AG04450 (cell line): Measurements from ENCODE around the gene TSHZ2. TPM values are rescaled to one million over a fixed set of nuclear protein-coding genes. Genes with fewer than 3 reads are reported as not detected.

Source experiments
- CTCF ChIA-PET: fragments of 300-600, 350-600 bp; formaldehyde crosslinking; extraction: SDS; loops from one replicate; lab custom pipeline; 2022; ENCODE audit warnings: antibody characterized with exemption, inconsistent platforms; lab: Charles Lee
- POLR2A ChIA-PET: fragments of 350-600 bp; formaldehyde crosslinking; extraction: SDS; loops from one replicate; lab custom pipeline; 2021; ENCODE audit warnings: antibody characterized with exemption, inconsistent platforms; lab: Yijun Ruan, JAX
- DNase-seq: peaks from one replicate; pipeline ENCODE4 v3.0.0-alpha.2; 2011; ENCODE audit warnings: low read depth, low spot score
- H3K27ac ChIP-seq: one replicate; pipeline ENCODE4 v1.5.1; 2012; ENCODE audit warnings: low read depth, low read length, control low read depth
- H3K27me3 ChIP-seq: one replicate; pipeline ENCODE4 v1.6.0; 2012; ENCODE audit warnings: low read length; ENCODE audit not compliant: control insufficient read depth, insufficient read depth
- H3K4me3 ChIP-seq: 2 replicates; pipeline ENCODE4 v1.5.1; 2011; ENCODE audit warnings: mild to moderate bottlenecking, low read depth, low read length, control low read depth
- H3K9me3 ChIP-seq: 2 replicates; pipeline ENCODE4 v1.5.1; 2012; ENCODE audit warnings: low read length; ENCODE audit not compliant: control insufficient read depth, insufficient read depth
- CTCF ChIP-seq: IDR thresholded peaks from 2 replicates; pipeline ENCODE4 v1.5.1; 2011; ENCODE audit warnings: low read depth, low read length, control low read depth, inconsistent platforms
- polyA plus RNA-seq: library from polyadenylated mRNA; depleted of rRNA; stranded (reverse); fragments of >200 nt; gene quantifications from 2 replicates; pipeline ENCODE4 v1.2.3, GENCODE V29; 2011

TSHZ2 gene
- polyA plus RNA-seq, 1 experiment: not detected

- ChIA-PET POLR2A (no interaction called here), CTCF (no interaction called here)
- Histone ChIP-seq H3K27me3 (no peaks in the 10 kb centered on the region), H3K4me3 (no peak overlapping the region), H3K27ac (no peak overlapping the region), H3K9me3 (no peaks in the 10 kb centered on the region)
- TF ChIP-seq CTCF: no peak
- DNase-seq: no peak
Measured at GRCh38 chr20:53369871-53370270, 397.7 kb downstream of the TSHZ2 start.

DNA sequence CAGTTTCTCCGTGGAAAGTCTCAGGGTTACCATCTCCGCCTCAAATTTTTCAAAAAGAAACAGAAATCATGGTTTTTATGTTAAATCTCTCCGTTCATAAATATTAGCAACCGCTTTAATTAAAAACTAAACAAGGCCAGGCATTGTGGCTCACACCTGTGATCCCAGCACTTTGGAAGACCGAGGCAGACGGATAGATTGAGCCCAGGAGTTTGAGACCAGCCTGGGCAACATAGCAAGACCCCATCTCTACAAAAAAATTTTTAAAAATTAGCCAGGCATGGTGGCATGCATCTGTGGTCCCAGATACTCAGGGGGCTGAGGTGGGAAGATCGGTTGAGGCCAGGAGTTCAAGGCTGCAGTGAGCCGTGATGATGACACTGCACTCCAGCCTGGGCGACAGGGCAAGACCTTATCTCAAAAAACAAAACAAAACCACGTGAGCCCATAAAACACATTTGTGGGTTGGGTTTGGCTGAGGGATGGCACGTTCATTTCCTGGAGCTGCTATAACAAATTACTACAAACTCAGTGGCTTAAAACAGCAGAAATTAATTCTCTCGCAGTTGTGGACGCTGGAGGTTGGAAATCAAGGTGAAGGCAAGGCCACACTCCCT, 398.3 kb downstream of the TSHZ2 start:
- CTCF ChIA-PET: no interaction called here
- no peak overlapping the region for H3K27ac ChIP-seq
- no peak overlapping the region for H3K4me3 ChIP-seq
- POLR2A ChIA-PET: no interaction called here
- H3K9me3 ChIP-seq: no peaks in the 10 kb centered on the region
- TF ChIP-seq CTCF: no peak
- no peaks in the 10 kb centered on the region for H3K27me3 ChIP-seq
- DNase-seq: no peak

- Histone ChIP-seq H3K27ac (no peak overlapping the region), H3K9me3 (no peaks in the 10 kb centered on the region), H3K27me3 (no peaks in the 10 kb centered on the region), H3K4me3 (no peak overlapping the region)
- CTCF ChIA-PET: no interaction called here
- POLR2A ChIA-PET: no interaction called here
- DNase-seq: no peak
- TF ChIP-seq CTCF: no peak
Measured at GRCh38 chr20:53371216-53371615, 399.1 kb downstream of the TSHZ2 start.

DNA sequence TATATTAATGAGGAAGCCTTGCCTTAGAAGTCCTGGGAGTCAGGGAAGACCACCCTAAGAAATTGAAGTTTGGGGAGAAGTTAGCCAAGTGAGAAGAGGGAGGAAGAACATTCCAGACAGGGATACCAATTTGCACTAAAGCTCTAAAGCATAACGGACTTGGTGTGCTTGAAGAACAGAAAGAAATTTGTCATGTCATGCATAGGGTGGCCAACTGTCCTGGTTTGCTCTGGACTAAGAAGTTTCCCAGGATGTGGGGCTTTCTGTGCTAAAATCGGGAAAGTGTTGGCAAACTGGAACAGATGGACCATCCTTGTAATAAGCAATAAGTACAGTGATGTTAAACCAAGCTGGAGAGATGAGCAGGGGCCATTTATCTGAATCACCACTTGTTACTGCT, 403.9 kb downstream of the TSHZ2 start:
- Histone ChIP-seq H3K27ac (no peak overlapping the region), H3K27me3 (no peaks in the 10 kb centered on the region), H3K4me3 (no peak overlapping the region), H3K9me3 (no peaks in the 10 kb centered on the region)
- ChIA-PET CTCF (no interaction called here), POLR2A (no interaction called here)
- no peak for DNase-seq
- no peak for TF ChIP-seq CTCF

DNA sequence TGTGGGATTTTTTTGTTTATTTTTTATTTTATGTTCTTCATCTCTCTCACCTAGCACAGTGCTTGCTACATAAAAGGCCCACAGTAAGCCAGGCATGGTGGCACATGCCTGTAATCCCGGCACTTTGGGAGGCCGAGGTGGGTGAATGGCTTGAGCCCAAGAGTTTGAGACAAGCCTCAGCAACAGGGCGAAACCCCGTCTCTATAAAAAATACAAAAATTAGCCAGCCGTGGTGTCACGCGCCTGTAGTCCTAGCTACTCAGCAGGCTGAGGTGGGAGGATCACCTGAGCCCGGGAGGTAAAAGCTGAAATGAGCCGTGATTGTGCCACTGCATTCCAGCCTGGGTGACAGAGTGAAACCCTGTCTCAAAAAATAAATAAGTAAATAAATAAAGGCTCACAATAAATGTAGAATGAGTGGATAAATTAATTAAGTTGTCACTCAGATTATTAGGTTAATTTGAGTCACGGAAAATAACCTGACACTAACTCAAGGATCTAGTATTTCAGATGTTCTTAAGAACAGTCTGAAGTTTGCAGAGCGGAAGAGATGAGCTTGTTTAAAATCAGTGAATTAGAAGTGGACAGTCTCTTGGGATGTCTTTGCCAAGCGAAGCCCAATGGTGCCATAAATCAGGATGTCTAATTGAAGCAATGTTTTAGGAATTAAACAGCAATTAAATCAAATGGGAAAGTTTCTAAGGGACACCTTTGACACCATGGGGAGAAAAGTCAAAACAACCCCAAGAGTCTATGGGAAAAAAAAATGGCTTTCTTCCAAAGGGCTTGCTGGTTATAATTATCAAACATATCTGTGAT, 407.1 kb downstream of the TSHZ2 start:
- DNase-seq: no peak
- no peak for TF ChIP-seq CTCF
- no peaks in the 10 kb centered on the region for H3K27me3 ChIP-seq
- CTCF ChIA-PET: no interaction called here
- H3K4me3 ChIP-seq: no peak overlapping the region
- POLR2A ChIA-PET: no interaction called here
- H3K9me3 ChIP-seq: no peaks in the 10 kb centered on the region
- no peak overlapping the region for H3K27ac ChIP-seq
